ENCODE data around the gene MORC2.

DNA sequence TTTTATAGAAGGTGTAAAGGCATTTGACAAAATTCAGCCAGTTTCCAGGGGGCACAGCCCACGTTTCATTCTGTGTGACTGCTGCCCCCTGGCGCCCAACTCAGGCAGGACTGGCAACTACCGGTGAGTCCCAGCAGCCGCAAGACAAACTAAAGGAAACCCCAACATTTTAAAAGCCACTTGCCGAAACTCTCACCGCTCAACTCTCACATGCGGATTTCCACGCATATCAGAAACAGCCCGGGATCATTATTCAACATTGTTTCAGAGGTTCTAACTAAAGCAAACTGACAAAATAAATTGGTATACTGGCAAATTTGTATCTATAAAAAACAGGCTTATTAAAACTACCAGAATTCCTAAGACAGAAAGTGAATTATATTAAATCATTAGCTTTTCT is 48.2 kb downstream of the MORC2 start:
- TF ChIP-seq, protein P1, sequence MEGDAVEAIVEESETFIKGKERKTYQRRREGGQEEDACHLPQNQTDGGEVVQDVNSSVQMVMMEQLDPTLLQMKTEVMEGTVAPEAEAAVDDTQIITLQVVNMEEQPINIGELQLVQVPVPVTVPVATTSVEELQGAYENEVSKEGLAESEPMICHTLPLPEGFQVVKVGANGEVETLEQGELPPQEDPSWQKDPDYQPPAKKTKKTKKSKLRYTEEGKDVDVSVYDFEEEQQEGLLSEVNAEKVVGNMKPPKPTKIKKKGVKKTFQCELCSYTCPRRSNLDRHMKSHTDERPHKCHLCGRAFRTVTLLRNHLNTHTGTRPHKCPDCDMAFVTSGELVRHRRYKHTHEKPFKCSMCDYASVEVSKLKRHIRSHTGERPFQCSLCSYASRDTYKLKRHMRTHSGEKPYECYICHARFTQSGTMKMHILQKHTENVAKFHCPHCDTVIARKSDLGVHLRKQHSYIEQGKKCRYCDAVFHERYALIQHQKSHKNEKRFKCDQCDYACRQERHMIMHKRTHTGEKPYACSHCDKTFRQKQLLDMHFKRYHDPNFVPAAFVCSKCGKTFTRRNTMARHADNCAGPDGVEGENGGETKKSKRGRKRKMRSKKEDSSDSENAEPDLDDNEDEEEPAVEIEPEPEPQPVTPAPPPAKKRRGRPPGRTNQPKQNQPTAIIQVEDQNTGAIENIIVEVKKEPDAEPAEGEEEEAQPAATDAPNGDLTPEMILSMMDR (conservative IDR thresholded peaks at IDR 0.05; ENCODE audit: low read length): peak; percentile 96
- no peak for TF ChIP-seq EZH2phosphoT487 (IDR thresholded peaks at IDR 0.05; ENCODE audit: borderline replicate concordance, low read depth, low read length)
